ENCODE measurements around the gene TBC1D7.

Gene TBC1D7

GRCh38 chr6:13328076-13328874 is at the start of gene TBC1D7:
TSS of gene TBC1D7 (minus strand) at chr6:13328537. CDS start at chr6:13326898, 1,639 bp downstream.
- Histone ChIP-seq H3K27me3 (ENCODE audit: control insufficient read depth, insufficient read depth, low read length) (no peaks in the 10 kb centered on the region), H3K36me3 (ENCODE audit: control insufficient read depth, insufficient read depth, low read length) (peaks cover 30% of the 10 kb centered on the region), H3K4me1 (ENCODE audit: control insufficient read depth, insufficient read depth, low read length) (0 out of 2 replicates have a peak, but pooled peaks cover 7% of the 10 kb centered on the region), H3K4me3 (ENCODE audit: low read depth, low read length) (peak within 1 kb of the TSS; percentile 96), H3K9ac (ENCODE audit: low read depth, low read length) (peak within 1 kb of the TSS; percentile 73), H3K9me3 (ENCODE audit: control insufficient read depth, insufficient read depth, low read length) (no peaks in the 10 kb centered on the region), H3K27ac (ENCODE audit: low read depth, low read length) (peak within 1 kb of the TSS; percentile 97)

- Histone ChIP-seq H3K27me3 (ENCODE audit: control insufficient read depth, insufficient read depth, low read length) (no peaks in the 10 kb centered on the region), H3K9ac (ENCODE audit: low read depth, low read length) (no peak overlapping the region), H3K9me3 (ENCODE audit: control insufficient read depth, insufficient read depth, low read length) (no peaks in the 10 kb centered on the region), H3K4me3 (ENCODE audit: low read depth, low read length) (no peak overlapping the region), H3K36me3 (ENCODE audit: control insufficient read depth, insufficient read depth, low read length) (no peaks in the 10 kb centered on the region), H3K27ac (ENCODE audit: low read depth, low read length) (no peak overlapping the region), H3K4me1 (ENCODE audit: control insufficient read depth, insufficient read depth, low read length) (peaks cover 8% of the 10 kb centered on the region)
These were observed 48.9 kb upstream of the TBC1D7 start for GRCh38 chr6:13377054-13377758.

GRCh38 chr6:13375360-13375878 is 47.1 kb upstream of the TBC1D7 start:
- peaks cover under 1% of the 10 kb centered on the region; the same call in 1 of the 2 replicates for H3K4me1 ChIP-seq (ENCODE audit: control insufficient read depth, insufficient read depth, low read length)

GRCh38 chr6:13373919-13374318 is 45.6 kb upstream of the TBC1D7 start:
- Histone ChIP-seq H3K9me3 (ENCODE audit: control insufficient read depth, insufficient read depth, low read length) (no peaks in the 10 kb centered on the region), H3K4me3 (ENCODE audit: low read depth, low read length) (no peak overlapping the region), H3K9ac (ENCODE audit: low read depth, low read length) (no peak overlapping the region), H3K27me3 (ENCODE audit: control insufficient read depth, insufficient read depth, low read length) (no peaks in the 10 kb centered on the region), H3K4me1 (ENCODE audit: control insufficient read depth, insufficient read depth, low read length) (no peaks in the 10 kb centered on the region), H3K27ac (ENCODE audit: low read depth, low read length) (no peak overlapping the region), H3K36me3 (ENCODE audit: control insufficient read depth, insufficient read depth, low read length) (no peaks in the 10 kb centered on the region)

More at GRCh38 chr6:13375360-13375878, 47.1 kb upstream of the TBC1D7 start:
- H3K9ac ChIP-seq (ENCODE audit: low read depth, low read length), result no peak overlapping the region
- H3K27ac ChIP-seq (ENCODE audit: low read depth, low read length), result no peak overlapping the region
- no peaks in the 10 kb centered on the region for H3K36me3 ChIP-seq (ENCODE audit: control insufficient read depth, insufficient read depth, low read length)
- H3K4me3 ChIP-seq (ENCODE audit: low read depth, low read length), result no peak overlapping the region
- H3K27me3 ChIP-seq (ENCODE audit: control insufficient read depth, insufficient read depth, low read length), result no peaks in the 10 kb centered on the region
- no peaks in the 10 kb centered on the region for H3K9me3 ChIP-seq (ENCODE audit: control insufficient read depth, insufficient read depth, low read length)

GRCh38 chr6:13373488-13373886 is 45.1 kb upstream of the TBC1D7 start:
- H3K4me3 ChIP-seq (ENCODE audit: low read depth, low read length), result no peak overlapping the region
- no peaks in the 10 kb centered on the region for H3K9me3 ChIP-seq (ENCODE audit: control insufficient read depth, insufficient read depth, low read length)
- H3K4me1 ChIP-seq (ENCODE audit: control insufficient read depth, insufficient read depth, low read length), result no peaks in the 10 kb centered on the region
- H3K36me3 ChIP-seq (ENCODE audit: control insufficient read depth, insufficient read depth, low read length), result no peaks in the 10 kb centered on the region
- H3K27me3 ChIP-seq (ENCODE audit: control insufficient read depth, insufficient read depth, low read length), result no peaks in the 10 kb centered on the region
- no peak overlapping the region for H3K9ac ChIP-seq (ENCODE audit: low read depth, low read length)
- no peak overlapping the region for H3K27ac ChIP-seq (ENCODE audit: low read depth, low read length)

GRCh38 chr6:13372688-13373487 is 44.6 kb upstream of the TBC1D7 start:
- Histone ChIP-seq H3K4me1 (ENCODE audit: control insufficient read depth, insufficient read depth, low read length) (peaks cover 2% of the 10 kb centered on the region; the same call in 1 of the 2 replicates), H3K27ac (ENCODE audit: low read depth, low read length) (no peak overlapping the region), H3K4me3 (ENCODE audit: low read depth, low read length) (no peak overlapping the region), H3K36me3 (ENCODE audit: control insufficient read depth, insufficient read depth, low read length) (no peaks in the 10 kb centered on the region), H3K27me3 (ENCODE audit: control insufficient read depth, insufficient read depth, low read length) (no peaks in the 10 kb centered on the region), H3K9ac (ENCODE audit: low read depth, low read length) (no peak overlapping the region), H3K9me3 (ENCODE audit: control insufficient read depth, insufficient read depth, low read length) (no peaks in the 10 kb centered on the region)

- no peaks in the 10 kb centered on the region for H3K9me3 ChIP-seq (ENCODE audit: control insufficient read depth, insufficient read depth, low read length)
- H3K4me3 ChIP-seq (ENCODE audit: low read depth, low read length), result no peak overlapping the region
- no peak overlapping the region for H3K27ac ChIP-seq (ENCODE audit: low read depth, low read length)
- H3K9ac ChIP-seq (ENCODE audit: low read depth, low read length), result no peak overlapping the region
- H3K4me1 ChIP-seq (ENCODE audit: control insufficient read depth, insufficient read depth, low read length), result peaks cover 10% of the 10 kb centered on the region; the same call in 1 of the 2 replicates
- no peaks in the 10 kb centered on the region for H3K36me3 ChIP-seq (ENCODE audit: control insufficient read depth, insufficient read depth, low read length)
- H3K27me3 ChIP-seq (ENCODE audit: control insufficient read depth, insufficient read depth, low read length), result no peaks in the 10 kb centered on the region
These were observed 43.7 kb upstream of the TBC1D7 start for GRCh38 chr6:13372076-13372475.

GRCh38 chr6:13371421-13372072 is 43.2 kb upstream of the TBC1D7 start:
- H3K9ac ChIP-seq (ENCODE audit: low read depth, low read length), result no peak overlapping the region
- H3K9me3 ChIP-seq (ENCODE audit: control insufficient read depth, insufficient read depth, low read length), result no peaks in the 10 kb centered on the region
- no peak overlapping the region for H3K4me3 ChIP-seq (ENCODE audit: low read depth, low read length)
- H3K27me3 ChIP-seq (ENCODE audit: control insufficient read depth, insufficient read depth, low read length), result no peaks in the 10 kb centered on the region
- H3K27ac ChIP-seq (ENCODE audit: low read depth, low read length), result no peak overlapping the region
- H3K36me3 ChIP-seq (ENCODE audit: control insufficient read depth, insufficient read depth, low read length), result no peaks in the 10 kb centered on the region
- H3K4me1 ChIP-seq (ENCODE audit: control insufficient read depth, insufficient read depth, low read length), result peaks cover 11% of the 10 kb centered on the region; the same call in 1 of the 2 replicates

GRCh38 chr6:13370623-13371022 is 42.3 kb upstream of the TBC1D7 start:
- no peak overlapping the region for H3K27ac ChIP-seq (ENCODE audit: low read depth, low read length)
- no peak overlapping the region for H3K4me3 ChIP-seq (ENCODE audit: low read depth, low read length)
- no peaks in the 10 kb centered on the region for H3K9me3 ChIP-seq (ENCODE audit: control insufficient read depth, insufficient read depth, low read length)
- H3K27me3 ChIP-seq (ENCODE audit: control insufficient read depth, insufficient read depth, low read length), result no peaks in the 10 kb centered on the region
- H3K9ac ChIP-seq (ENCODE audit: low read depth, low read length), result no peak overlapping the region
- peaks cover 11% of the 10 kb centered on the region; the same call in 1 of the 2 replicates for H3K4me1 ChIP-seq (ENCODE audit: control insufficient read depth, insufficient read depth, low read length)
- no peaks in the 10 kb centered on the region for H3K36me3 ChIP-seq (ENCODE audit: control insufficient read depth, insufficient read depth, low read length)

- H3K4me1 ChIP-seq (ENCODE audit: control insufficient read depth, insufficient read depth, low read length), result peaks cover 11% of the 10 kb centered on the region; the same call in 1 of the 2 replicates
These were observed 41.3 kb upstream of the TBC1D7 start for GRCh38 chr6:13369591-13369990.

More at GRCh38 chr6:13369591-13369990, 41.3 kb upstream of the TBC1D7 start:
- H3K27me3 ChIP-seq (ENCODE audit: control insufficient read depth, insufficient read depth, low read length), result no peaks in the 10 kb centered on the region
- H3K36me3 ChIP-seq (ENCODE audit: control insufficient read depth, insufficient read depth, low read length), result no peaks in the 10 kb centered on the region; the same call in 1 of the 2 replicates
- no peak overlapping the region for H3K4me3 ChIP-seq (ENCODE audit: low read depth, low read length)
- H3K9me3 ChIP-seq (ENCODE audit: control insufficient read depth, insufficient read depth, low read length), result no peaks in the 10 kb centered on the region
- H3K9ac ChIP-seq (ENCODE audit: low read depth, low read length), result no peak overlapping the region
- H3K27ac ChIP-seq (ENCODE audit: low read depth, low read length), result no peak overlapping the region
